HepG2 (cell line): ENCODE data around the gene SAP25. TPM values are rescaled to one million over a fixed set of nuclear protein-coding genes. Genes with fewer than 3 reads are reported as not detected.
"Not testable (repeated sequence)": the region's sequence is repeated elsewhere in the genome, so short reads cannot be mapped to it uniquely, and the experiment has no call there.

Source experiments
- ATAC-seq: fragments of 200-7000 bp; cut with Tn5 transposase; 3 replicates; pipeline ENCODE4 v1.9.1; 2020; ENCODE audit warnings: mild to moderate bottlenecking, moderate library complexity
- BruUV-seq: library from RNA; stranded (reverse); fragments of 400-500 nt; replicated peaks from 2 replicates; lab custom pipeline; 2021; lab: Mats Ljungman, UMichigan
- CTCF ChIA-PET: fragments of 300-600 bp; formaldehyde crosslinking; extraction: SDS; loops from one replicate; lab custom pipeline; 2021; ENCODE audit warnings: low total read pairs, inconsistent platforms, low intra/inter-chr PET ratio; lab: Yijun Ruan, JAX
- POLR2A ChIA-PET: fragments of 350-600 bp; sonication (Branson Sonifier 250); formaldehyde crosslinking; loops from one replicate; lab custom pipeline; 2020; ENCODE audit warnings: antibody characterized with exemption, inconsistent platforms; lab: Yijun Ruan, JAX
- DNase-seq: peaks from one replicate; pipeline ENCODE4 v3.0.0-alpha.2; 2015; ENCODE audit warnings: low spot score
- FAIRE-seq: peaks from 3 replicates; lab custom pipeline; 2011; peaks lifted over from hg19 to GRCh38; lab: Jason Lieb, UNC
- H2AFZ ChIP-seq: one replicate; pipeline ENCODE4 v1.6.1; 2011; ENCODE audit warnings: low read length, inconsistent platforms
- H3K27ac ChIP-seq: fragments of 300-600 bp; 3 replicates; pipeline ENCODE4 v1.8.0; 2011; ENCODE audit warnings: mixed run types, mild to moderate bottlenecking, mixed read lengths, low read length, inconsistent platforms; ENCODE audit not compliant: insufficient read depth; ENCODE audit errors: extremely low read length
- H3K27me3 ChIP-seq, 2 experiments: fragments of 200-600 bp in 1 of 2; 2 replicates in 1 of 2; 3 replicates in 1 of 2; pipeline versions ENCODE4 v1.6.0 to v1.8.0; 2011; ENCODE audit warnings: low read length in 2 of 2, mild to moderate bottlenecking in 2 of 2, moderate library complexity in 2 of 2, inconsistent platforms in 1 of 2; ENCODE audit not compliant: insufficient read depth in 2 of 2, control insufficient read depth in 1 of 2
- H3K36me3 ChIP-seq, 2 experiments: fragments of 200-600 bp in 1 of 2; replicated peaks in 1 of 2; 2 replicates in 1 of 2; 3 replicates in 1 of 2; pipeline versions ENCODE4 v1.5.1 to v1.8.0; 2011; ENCODE audit warnings: low read length in 2 of 2, inconsistent platforms in 1 of 2; ENCODE audit not compliant: insufficient read depth in 2 of 2, control insufficient read depth in 1 of 2
- H3K4me1 ChIP-seq: 2 replicates; pipeline ENCODE4 v1.5.1; 2012; ENCODE audit warnings: low read length, inconsistent platforms; ENCODE audit not compliant: insufficient read depth
- H3K4me2 ChIP-seq: 2 replicates; pipeline ENCODE4 v1.6.0; 2011; ENCODE audit warnings: low read depth, low read length, inconsistent platforms
- H3K4me3 ChIP-seq, 3 experiments: fragments of 200-600 bp in 1 of 3; sonication (generic), shearing (Covaris generic) in 1 of 3; replicated peaks in 1 of 3; 2 replicates each; pipeline ENCODE4 v1.5.1; 2011 to 2016; ENCODE audit warnings: low read length in 3 of 3, inconsistent platforms in 2 of 3, low read depth in 2 of 3, mild to moderate bottlenecking in 2 of 3, control low read depth in 1 of 3, mixed read lengths in 1 of 3; ENCODE audit not compliant: insufficient read depth in 1 of 3
- H3K79me2 ChIP-seq: one replicate; pipeline ENCODE4 v1.6.1; 2011; ENCODE audit warnings: low read length, inconsistent platforms; ENCODE audit not compliant: insufficient read depth
- H3K9ac ChIP-seq: 2 replicates; pipeline ENCODE4 v1.6.0; 2011; ENCODE audit warnings: mild to moderate bottlenecking, low read depth, low read length, inconsistent platforms; ENCODE audit not compliant: insufficient read depth
- H3K9me3 ChIP-seq: 2 replicates; pipeline ENCODE4 v1.5.1; 2012; ENCODE audit warnings: mild to moderate bottlenecking, low read length
- H4K20me1 ChIP-seq: 2 replicates; pipeline ENCODE4 v1.6.0; 2011; ENCODE audit warnings: inconsistent platforms, mild to moderate bottlenecking, low read length, moderate library complexity; ENCODE audit not compliant: insufficient read depth
- HIVEP1 ChIP-seq: sonication (generic); formaldehyde crosslinking; IDR thresholded peaks from 2 replicates; pipeline ENCODE4 v1.4.0; 2020; ENCODE audit warnings: mild to moderate bottlenecking, missing genetic modification reagents
- KAT8 ChIP-seq: IDR thresholded peaks from 2 replicates; pipeline ENCODE4 v1.6.1; 2016; ENCODE audit warnings: missing genetic modification reagents, missing compliant biosample characterization
- KDM5B ChIP-seq: sonication (generic); formaldehyde crosslinking; IDR thresholded peaks from 2 replicates; pipeline ENCODE4 v1.4.0; 2020; ENCODE audit warnings: missing genetic modification reagents, mild to moderate bottlenecking, borderline replicate concordance
- SOX6 ChIP-seq, 2 experiments: fragments of 450-650 bp in 1 of 2; sonication (generic) in 1 of 2; formaldehyde crosslinking in 1 of 2; IDR thresholded peaks; 2 replicates each; pipeline versions ENCODE4 v1.4.0 to v1.6.1; 2017 to 2020; ENCODE audit warnings: antibody characterized with exemption in 1 of 2, mild to moderate bottlenecking in 1 of 2, missing genetic modification reagents in 1 of 2
- ZNF460 ChIP-seq: sonication (generic); formaldehyde crosslinking; IDR thresholded peaks from 2 replicates; pipeline ENCODE4 v1.5.1; 2020; ENCODE audit warnings: missing genetic modification reagents, mild to moderate bottlenecking, borderline replicate concordance
- WGBS: methylation state at CpG from one replicate; pipeline ENCODE4 v1.1.6; 2017; ENCODE audit warnings: low lambda C conversion rate; 5-methylcytosine and 5-hydroxymethylcytosine counted together
- in situ Hi-C: cut with HindIII; loops from 2 replicates; pipeline ENCODE4 v1.10.0; 2017; ENCODE audit warnings: low pct_unique_long_range_greater_than_20kb; ENCODE audit not compliant: extremely low pct_ligation_motif_present
- intact Hi-C: fragments of 100-400 bp; cut with micrococcal nuclease; formaldehyde crosslinking; loops from one replicate; pipeline ENCODE4 v1.10.0; 2022; ENCODE audit not compliant: unreplicated experiment
- polyA plus RNA-seq, 8 experiments: library from polyadenylated mRNA; depleted of rRNA in 3 of 8; stranded (reverse) in 7 of 8; unstranded in 1 of 8; fragments of >200 nt; fragmentation: Illumina TruSeq in 4 of 8; extraction: Trizol in 4 of 8; gene quantifications; 2 replicates each; pipeline versions ENCODE4 v1.2.1 to v1.2.3, GENCODE V29; 2011 to 2016; ENCODE audit warnings: low read depth in 4 of 8, missing spikeins in 1 of 8, mixed read lengths in 1 of 8; ENCODE audit not compliant: insufficient read depth in 1 of 8
- total RNA-seq, 5 experiments: library from RNA; depleted of rRNA; stranded (reverse); fragments of >200 nt; fragmentation: Illumina TruSeq; extraction: Trizol; gene quantifications; 2 replicates each; pipeline ENCODE4 v1.2.3, GENCODE V29; 2016; ENCODE audit warnings: low read depth in 1 of 5
- TF ChIP-seq, protein P1 (sequence below): sonication (generic); formaldehyde crosslinking; IDR thresholded peaks from 2 replicates; pipeline ENCODE4 v1.4.0; 2020; ENCODE audit warnings: mild to moderate bottlenecking, missing genetic modification reagents
- TF ChIP-seq, protein P2 (sequence below): sonication (generic); formaldehyde crosslinking; IDR thresholded peaks from 2 replicates; pipeline ENCODE4 v1.4.0; 2020; ENCODE audit warnings: mild to moderate bottlenecking, missing genetic modification reagents

The SAP25 gene
- total and polyA plus RNA-seq, 2 of the 13 experiments (the other 11 are each of a cell fraction or from before 2014, with no cell fraction given), result 0.15 to 0.20 TPM

DNA sequence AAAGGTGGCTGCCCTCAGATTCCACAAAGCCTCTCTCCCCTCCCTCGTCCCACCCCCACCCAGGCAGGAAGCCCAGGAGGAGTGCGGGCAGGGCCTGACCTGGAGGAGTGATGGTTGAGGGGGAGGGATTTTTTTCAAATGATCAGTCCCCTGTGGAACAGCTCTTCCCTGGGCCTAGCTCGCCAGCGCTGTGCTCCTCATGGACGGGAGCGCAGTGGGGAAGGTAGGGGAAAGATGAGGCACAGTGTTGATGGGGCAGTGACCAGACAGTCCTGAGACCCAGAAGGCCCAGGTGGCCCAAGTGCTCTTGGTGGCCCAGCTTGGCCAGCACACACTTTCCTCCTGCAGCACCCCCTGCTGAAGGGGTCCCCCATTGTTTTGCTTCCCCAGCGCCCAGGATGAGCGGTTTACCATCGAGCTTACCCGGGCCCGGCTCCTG lies 8.5 kb downstream of the SAP25 start (continued):
- no peak for TF ChIP-seq KAT8 (CRISPR knock-in tag)
- TF ChIP-seq, all 625 proteins: peak for 3

DNA sequence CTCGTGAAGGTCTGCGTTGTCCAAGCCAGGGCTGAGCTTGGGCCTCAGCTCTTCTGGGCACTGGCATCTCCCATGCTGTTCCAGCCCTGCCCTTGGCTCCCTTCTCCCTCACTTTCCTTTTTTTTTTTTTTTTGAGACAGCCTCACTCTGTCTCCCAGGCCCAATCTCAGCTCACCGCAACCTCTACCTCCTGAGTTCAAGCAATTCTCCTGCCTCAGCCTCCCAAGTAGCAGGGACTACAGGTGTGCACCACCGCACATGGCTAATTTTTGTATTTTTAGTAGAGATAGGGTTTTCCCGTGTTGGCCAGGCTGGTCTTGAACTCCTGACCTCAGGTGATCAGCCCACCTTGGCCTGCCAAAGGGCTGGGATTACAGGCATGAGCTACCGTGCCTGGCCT lies 9.3 kb downstream of the SAP25 start:
- H3K4me3 ChIP-seq; H3K9me3 ChIP-seq; FAIRE-seq; in situ Hi-C loops; H2AFZ ChIP-seq; H3K27me3 ChIP-seq; H3K9ac ChIP-seq; DNase-seq; H3K79me2 ChIP-seq; BruUV-seq; H3K4me2 ChIP-seq; ATAC-seq; TF ChIP-seq SOX6 (IDR thresholded peaks at IDR 0.05): not testable (repeated sequence)
- Histone ChIP-seq H3K36me3 (peaks cover 27 to 59% of the 10 kb centered on the region in 2 experiments), H3K4me1 (peaks cover 93% of the 10 kb centered on the region), H3K27ac (peak overlapping the region; percentile 45), H4K20me1 (peaks cover 21% of the 10 kb centered on the region; the same call in 1 of the 2 replicates)
- WGBS, result 90% methylated on average over 5 of the region's 6 CpGs
- TF ChIP-seq HIVEP1 (CRISPR knock-in tag), result 0 out of 2 replicates have a peak, but pooled peaks have one; percentile 3
- TF ChIP-seq SOX6 (CRISPR knock-in tag; IDR thresholded peaks at IDR 0.05), result 0 out of 2 replicates have a peak, but pooled peaks have one; percentile 10
- TF ChIP-seq ZNF460 (CRISPR knock-in tag), result peak; percentile 65; the same call in 1 of the 2 replicates
- TF ChIP-seq, protein P1, sequence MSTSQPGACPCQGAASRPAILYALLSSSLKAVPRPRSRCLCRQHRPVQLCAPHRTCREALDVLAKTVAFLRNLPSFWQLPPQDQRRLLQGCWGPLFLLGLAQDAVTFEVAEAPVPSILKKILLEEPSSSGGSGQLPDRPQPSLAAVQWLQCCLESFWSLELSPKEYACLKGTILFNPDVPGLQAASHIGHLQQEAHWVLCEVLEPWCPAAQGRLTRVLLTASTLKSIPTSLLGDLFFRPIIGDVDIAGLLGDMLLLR (CRISPR knock-in tag), result peak; percentile 23; the same call in 1 of the 2 replicates
- TF ChIP-seq KDM5B (CRISPR knock-in tag), result peak; percentile 35; the same call in 1 of the 2 replicates
- TF ChIP-seq, protein P2, sequence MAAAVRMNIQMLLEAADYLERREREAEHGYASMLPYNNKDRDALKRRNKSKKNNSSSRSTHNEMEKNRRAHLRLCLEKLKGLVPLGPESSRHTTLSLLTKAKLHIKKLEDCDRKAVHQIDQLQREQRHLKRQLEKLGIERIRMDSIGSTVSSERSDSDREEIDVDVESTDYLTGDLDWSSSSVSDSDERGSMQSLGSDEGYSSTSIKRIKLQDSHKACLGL (CRISPR knock-in tag), result peak; percentile 33; the same call in 1 of the 2 replicates
- CTCF ChIA-PET, result interaction anchor here (0.8 to 1.6 kb wide), 2 partner anchors 94 to 161 kb away, joined by 3 to 5 read pairs; no protein-coding TSS in a partner anchor
- POLR2A ChIA-PET, result interaction anchor here (0.6 to 2.2 kb wide), 3 partner anchors 20 to 107 kb away, joined by 3 to 7 read pairs (median 5); partner anchors contain the start of genes FBXO24 and LRCH4
- intact Hi-C loops, result loop anchor here (5.0 kb wide), 1 partner anchor 97 kb away; no protein-coding TSS in a partner anchor
